ENCODE data around the gene ICA1. TPM values are rescaled to one million over a fixed set of nuclear protein-coding genes. Genes with fewer than 3 reads are reported as not detected.

The ICA1 gene
- total RNA-seq, 1 experiment from 2014 or later, result 3.2 TPM

DNA sequence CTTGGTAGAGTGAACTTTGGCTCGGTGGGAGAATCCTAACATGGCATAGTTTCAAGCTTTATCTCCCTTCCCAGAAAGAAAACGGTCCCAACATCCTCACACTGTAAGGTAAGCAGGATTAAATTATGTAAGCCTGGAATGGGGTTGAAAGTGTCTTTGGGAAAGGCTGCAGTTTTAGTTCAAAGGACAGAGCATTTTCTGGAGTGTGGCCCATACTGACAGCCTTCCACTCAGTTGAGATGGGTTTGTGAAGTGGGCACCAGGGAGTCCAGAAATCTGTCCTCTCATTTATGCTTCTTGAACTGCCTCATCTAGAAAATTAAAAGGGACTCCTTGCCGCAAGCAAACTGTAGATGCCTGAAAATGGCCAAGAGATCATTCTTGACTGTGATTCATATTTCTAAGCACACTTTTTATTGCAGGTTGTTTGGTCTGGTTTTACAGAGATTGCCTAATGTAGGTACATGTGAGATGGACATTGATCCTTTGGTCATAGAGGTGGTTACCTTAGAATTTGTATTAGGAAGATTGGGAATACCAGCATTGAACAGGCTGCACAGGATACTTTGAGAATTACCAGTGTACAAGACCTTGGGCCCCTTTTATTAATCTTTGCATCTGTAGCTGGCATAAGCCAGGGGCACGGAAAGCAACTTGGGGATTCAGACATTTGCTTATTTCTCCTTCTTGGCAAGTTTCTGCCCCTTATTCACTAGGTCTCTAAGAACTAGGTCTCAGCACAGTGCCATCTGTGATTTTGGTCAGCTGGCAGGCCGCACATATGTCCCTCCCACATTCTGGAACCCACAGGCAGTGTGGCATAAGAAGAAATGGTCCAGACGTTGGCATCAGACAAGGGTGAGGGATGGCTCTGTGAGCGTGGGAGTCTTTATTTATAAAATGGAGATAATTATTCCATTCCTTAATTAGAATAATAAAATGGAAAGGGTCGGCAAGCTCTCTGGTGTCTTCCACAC lies 167.5 kb downstream of the ICA1 start:
- Histone ChIP-seq H2AFZ (ENCODE audit: low read length) (no peak overlapping the region), H3K4me3 (ENCODE audit: low read length) (no peak overlapping the region), H3K4me2 (ENCODE audit: low read length) (no peak overlapping the region), H3K27ac (ENCODE audit: low read length) (no peak overlapping the region), H3K9me3 (ENCODE audit: low read length) (no peaks in the 10 kb centered on the region), H4K20me1 (ENCODE audit: low read length) (no peaks in the 10 kb centered on the region), H3K9me2 (replicated peaks; ENCODE audit: low read length) (no peaks in the 10 kb centered on the region), H3K4me1 (ENCODE audit: insufficient read depth, low read length) (no peaks in the 10 kb centered on the region), H3K9ac (ENCODE audit: low read length) (no peak overlapping the region), H3K79me2 (ENCODE audit: low read length) (no peaks in the 10 kb centered on the region), H3K27me3 (ENCODE audit: low read length) (no peaks in the 10 kb centered on the region), H3F3A (ENCODE audit: low read length, unreplicated experiment) (no peaks in the 10 kb centered on the region), H3K36me3 (ENCODE audit: low read depth, low read length) (no peaks in the 10 kb centered on the region)
- CTCF ChIA-PET, result no interaction called here
- ATAC-seq (no peak), DNase-seq (no peak)
- intact Hi-C loops (cut with micrococcal nuclease), result loop anchor here (5.0 kb wide), 1 partner anchor 332 kb away; no protein-coding TSS in a partner anchor
- BruUV-seq (replicated peaks), result no TSS peak
- TF ChIP-seq EZH2phosphoT487 (IDR thresholded peaks at IDR 0.05; ENCODE audit: borderline replicate concordance, low read length) (no peak), EZH2 (IDR thresholded peaks at IDR 0.05; ENCODE audit: low read length, unreplicated experiment) (no peak)
- TF ChIP-seq, protein P1, sequence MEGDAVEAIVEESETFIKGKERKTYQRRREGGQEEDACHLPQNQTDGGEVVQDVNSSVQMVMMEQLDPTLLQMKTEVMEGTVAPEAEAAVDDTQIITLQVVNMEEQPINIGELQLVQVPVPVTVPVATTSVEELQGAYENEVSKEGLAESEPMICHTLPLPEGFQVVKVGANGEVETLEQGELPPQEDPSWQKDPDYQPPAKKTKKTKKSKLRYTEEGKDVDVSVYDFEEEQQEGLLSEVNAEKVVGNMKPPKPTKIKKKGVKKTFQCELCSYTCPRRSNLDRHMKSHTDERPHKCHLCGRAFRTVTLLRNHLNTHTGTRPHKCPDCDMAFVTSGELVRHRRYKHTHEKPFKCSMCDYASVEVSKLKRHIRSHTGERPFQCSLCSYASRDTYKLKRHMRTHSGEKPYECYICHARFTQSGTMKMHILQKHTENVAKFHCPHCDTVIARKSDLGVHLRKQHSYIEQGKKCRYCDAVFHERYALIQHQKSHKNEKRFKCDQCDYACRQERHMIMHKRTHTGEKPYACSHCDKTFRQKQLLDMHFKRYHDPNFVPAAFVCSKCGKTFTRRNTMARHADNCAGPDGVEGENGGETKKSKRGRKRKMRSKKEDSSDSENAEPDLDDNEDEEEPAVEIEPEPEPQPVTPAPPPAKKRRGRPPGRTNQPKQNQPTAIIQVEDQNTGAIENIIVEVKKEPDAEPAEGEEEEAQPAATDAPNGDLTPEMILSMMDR (conservative IDR thresholded peaks at IDR 0.05; ENCODE audit: low read depth, low read length), result no peak
- POLR2A ChIA-PET (ENCODE audit: unreplicated experiment), result no interaction called here

DNA sequence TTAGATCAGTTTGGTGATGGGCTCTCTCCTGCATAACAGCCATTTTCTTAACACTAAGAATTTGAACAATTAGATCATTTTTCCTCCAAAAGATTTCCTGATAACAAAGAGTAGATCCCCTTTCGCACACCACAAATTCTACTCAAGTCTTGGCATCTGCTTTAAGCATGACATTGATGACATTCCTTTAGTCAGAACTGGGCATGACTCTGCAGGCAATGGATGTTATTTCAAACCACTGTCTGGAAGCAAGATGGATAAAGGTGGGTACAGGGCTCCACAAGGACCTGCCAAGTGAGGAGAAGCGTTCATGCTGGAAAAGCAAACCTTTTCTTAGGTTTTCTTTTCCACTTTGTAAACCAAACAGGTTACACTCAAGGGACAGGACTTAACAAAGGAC lies 169.8 kb downstream of the ICA1 start:
- ChIA-PET POLR2A (ENCODE audit: unreplicated experiment) (interaction anchor here (0.7 kb wide), 1 partner anchor 122 kb away, joined by 4 read pairs; no protein-coding TSS in a partner anchor), CTCF (no interaction called here)
- H2AFZ ChIP-seq (ENCODE audit: low read length), result no peak overlapping the region
- no peak for TF ChIP-seq EZH2phosphoT487 (IDR thresholded peaks at IDR 0.05; ENCODE audit: borderline replicate concordance, low read length)
- no peak for TF ChIP-seq EZH2 (IDR thresholded peaks at IDR 0.05; ENCODE audit: low read length, unreplicated experiment)
- TF ChIP-seq, protein P1 (conservative IDR thresholded peaks at IDR 0.05; ENCODE audit: low read depth, low read length), result no peak
- no peaks in the 10 kb centered on the region for H3K79me2 ChIP-seq (ENCODE audit: low read length)
- H3K4me1 ChIP-seq (ENCODE audit: insufficient read depth, low read length), result no peaks in the 10 kb centered on the region
- H3F3A ChIP-seq (ENCODE audit: low read length, unreplicated experiment), result no peaks in the 10 kb centered on the region
- H3K9me2 ChIP-seq (replicated peaks; ENCODE audit: low read length), result no peaks in the 10 kb centered on the region
- no TSS peak for BruUV-seq (replicated peaks)
- no peaks in the 10 kb centered on the region for H4K20me1 ChIP-seq (ENCODE audit: low read length)
- no peaks in the 10 kb centered on the region for H3K36me3 ChIP-seq (ENCODE audit: low read depth, low read length)
- H3K4me3 ChIP-seq (ENCODE audit: low read length), result no peak overlapping the region
- H3K9me3 ChIP-seq (ENCODE audit: low read length), result no peaks in the 10 kb centered on the region
- H3K27ac ChIP-seq (ENCODE audit: low read length), result no peak overlapping the region
- H3K9ac ChIP-seq (ENCODE audit: low read length), result no peak overlapping the region
- no peak for DNase-seq
- no peak overlapping the region for H3K4me2 ChIP-seq (ENCODE audit: low read length)
- ATAC-seq, result no peak
- no peaks in the 10 kb centered on the region for H3K27me3 ChIP-seq (ENCODE audit: low read length)
- intact Hi-C loops (cut with micrococcal nuclease), result loop anchor here (5.0 kb wide), 1 partner anchor 330 kb away; no protein-coding TSS in a partner anchor

Data from PC-3 (cell line).